ENCODE measurements around the gene UBP1.

DNA sequence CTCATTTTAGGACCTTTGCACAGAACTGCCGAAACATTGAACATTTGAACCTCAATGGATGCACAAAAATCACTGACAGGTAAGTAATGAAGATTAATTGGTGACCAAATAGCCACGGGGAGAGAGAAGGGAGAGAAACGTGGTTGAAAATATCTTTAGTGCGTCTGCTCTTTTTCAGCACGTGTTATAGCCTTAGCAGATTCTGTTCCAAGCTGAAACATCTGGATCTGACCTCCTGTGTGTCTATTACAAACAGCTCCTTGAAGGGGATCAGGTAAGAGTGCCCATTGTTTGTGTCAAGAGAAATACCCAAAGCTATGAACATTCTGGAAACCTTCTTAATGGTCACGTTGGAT, 67.1 kb downstream of the UBP1 start:
- TF ChIP-seq CTCF (IDR thresholded peaks at IDR 0.05) (no peak), POLR2A (IDR thresholded peaks at IDR 0.05) (no peak), EP300 (IDR thresholded peaks at IDR 0.05) (no peak)

Measured in gastroesophageal sphincter (tissue), 3 donors.